Right lobe of liver (tissue), 4 donors: ENCODE measurements around the gene ENTHD1.

Experiments used
- CTCF ChIP-seq, 4 donors: fragments of 200-600 bp in 3 of 4; fragments of 450-650 bp in 1 of 4; IDR thresholded peaks; one replicate each; pipeline versions ENCODE4 v1.5.1 to v1.8.0; 2016 to 2022; ENCODE audit warnings: antibody characterized with exemption in 4 of 4, mild to moderate bottlenecking in 2 of 4
- POLR2A ChIP-seq: fragments of 450-650 bp; IDR thresholded peaks from one replicate; pipeline ENCODE4 v1.6.1; 2017; ENCODE audit warnings: antibody characterized with exemption, mild to moderate bottlenecking
- donor health status: DM: no; HTN: no; CAD: no.
- donor health status: DM: no; HTN: no; CAD: no.
- donor health status: DM: no; HTN: yes; CAD: no.

GRCh38 chr22:39802682-39803081 is 90.9 kb downstream of the ENTHD1 start:
- TF ChIP-seq CTCF (IDR thresholded peaks at IDR 0.05), result no peak
- no peak for TF ChIP-seq POLR2A
